ENCODE data around the gene FGD3. TPM values are rescaled to one million over a fixed set of nuclear protein-coding genes. Genes with fewer than 3 reads are reported as not detected.

Gene FGD3
- total RNA-seq, 1 donor from 2014 or later: not detected

DNA sequence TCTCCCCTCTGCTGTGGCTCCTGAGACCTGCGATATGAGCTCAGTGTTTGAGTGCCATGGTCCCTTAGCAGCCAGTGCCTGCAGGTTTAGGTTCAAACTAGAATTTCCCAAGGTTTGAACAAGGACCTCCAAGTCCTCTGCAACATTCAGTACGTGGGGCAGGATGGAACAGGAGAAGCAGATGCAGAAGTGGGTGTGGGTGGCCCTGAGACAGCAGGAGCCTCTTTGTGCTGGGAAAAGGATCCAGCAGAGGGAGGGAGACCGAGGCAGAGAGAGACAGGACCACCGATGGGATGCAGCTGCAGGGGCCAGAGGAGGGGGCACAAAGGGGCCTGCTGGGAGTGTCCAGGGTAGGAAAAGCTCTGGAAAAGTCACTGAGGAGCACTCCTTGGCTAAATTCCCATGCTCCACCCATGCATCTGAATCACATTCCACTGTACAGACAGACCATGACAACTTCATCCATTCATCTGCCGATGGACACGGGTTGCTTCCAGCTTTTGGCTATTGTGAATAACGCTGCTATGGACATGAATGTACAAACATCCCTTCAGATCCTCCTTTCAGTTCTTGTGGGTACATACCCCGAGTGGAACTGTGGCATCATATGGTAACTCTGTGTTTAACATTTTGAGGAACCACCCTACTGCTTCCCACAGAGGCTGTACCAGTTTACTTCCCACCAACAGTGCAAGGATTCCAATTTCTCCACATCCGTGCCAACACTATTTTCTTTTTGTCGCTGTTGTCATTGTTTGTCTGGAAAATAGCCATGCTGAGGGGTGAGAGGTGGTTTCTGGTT is 84.5 kb downstream of the FGD3 start:
- DNase-seq (ENCODE audit: extremely low spot score, unreplicated experiment): no peak
- peaks cover 12% of the 10 kb centered on the region for H3K27me3 Mint-ChIP-seq (ENCODE audit: unreplicated experiment)
- H3K27ac Mint-ChIP-seq (ENCODE audit: unreplicated experiment): no peak overlapping the region
- no peaks in the 10 kb centered on the region for H3K36me3 Mint-ChIP-seq (ENCODE audit: unreplicated experiment)
- no peak overlapping the region for H3K4me3 Mint-ChIP-seq (ENCODE audit: unreplicated experiment)
- no peaks in the 10 kb centered on the region for H3K9me3 Mint-ChIP-seq (ENCODE audit: unreplicated experiment)
- TF ChIP-seq, protein P1, sequence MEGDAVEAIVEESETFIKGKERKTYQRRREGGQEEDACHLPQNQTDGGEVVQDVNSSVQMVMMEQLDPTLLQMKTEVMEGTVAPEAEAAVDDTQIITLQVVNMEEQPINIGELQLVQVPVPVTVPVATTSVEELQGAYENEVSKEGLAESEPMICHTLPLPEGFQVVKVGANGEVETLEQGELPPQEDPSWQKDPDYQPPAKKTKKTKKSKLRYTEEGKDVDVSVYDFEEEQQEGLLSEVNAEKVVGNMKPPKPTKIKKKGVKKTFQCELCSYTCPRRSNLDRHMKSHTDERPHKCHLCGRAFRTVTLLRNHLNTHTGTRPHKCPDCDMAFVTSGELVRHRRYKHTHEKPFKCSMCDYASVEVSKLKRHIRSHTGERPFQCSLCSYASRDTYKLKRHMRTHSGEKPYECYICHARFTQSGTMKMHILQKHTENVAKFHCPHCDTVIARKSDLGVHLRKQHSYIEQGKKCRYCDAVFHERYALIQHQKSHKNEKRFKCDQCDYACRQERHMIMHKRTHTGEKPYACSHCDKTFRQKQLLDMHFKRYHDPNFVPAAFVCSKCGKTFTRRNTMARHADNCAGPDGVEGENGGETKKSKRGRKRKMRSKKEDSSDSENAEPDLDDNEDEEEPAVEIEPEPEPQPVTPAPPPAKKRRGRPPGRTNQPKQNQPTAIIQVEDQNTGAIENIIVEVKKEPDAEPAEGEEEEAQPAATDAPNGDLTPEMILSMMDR (IDR thresholded peaks at IDR 0.05): no peak
- no peaks in the 10 kb centered on the region for H3K4me1 Mint-ChIP-seq (ENCODE audit: unreplicated experiment)

DNA sequence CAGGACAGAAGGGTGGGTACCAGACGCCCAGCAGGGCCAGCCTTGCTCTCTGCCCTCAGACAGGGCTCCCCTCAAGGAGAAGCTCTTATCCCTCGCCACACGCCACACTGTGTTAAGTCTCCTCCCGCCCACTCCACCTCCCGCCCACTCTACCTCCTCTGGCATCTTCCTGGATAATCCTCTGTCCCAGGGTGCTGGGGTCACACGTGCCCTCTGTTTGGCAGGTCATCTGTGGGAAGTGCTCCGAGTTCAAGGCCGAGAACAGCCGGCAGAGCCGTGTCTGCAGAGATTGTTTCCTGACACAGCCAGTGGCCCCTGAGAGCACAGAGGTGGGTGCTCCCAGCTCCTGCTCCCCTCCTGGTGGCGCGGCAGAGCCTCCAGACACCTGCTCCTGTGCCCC is 85.2 kb downstream of the FGD3 start:
- Mint-ChIP-seq H3K4me1 (ENCODE audit: unreplicated experiment) (no peaks in the 10 kb centered on the region), H3K36me3 (ENCODE audit: unreplicated experiment) (no peaks in the 10 kb centered on the region), H3K9me3 (ENCODE audit: unreplicated experiment) (no peaks in the 10 kb centered on the region), H3K27ac (ENCODE audit: unreplicated experiment) (no peak overlapping the region), H3K27me3 (ENCODE audit: unreplicated experiment) (peaks cover 12% of the 10 kb centered on the region), H3K4me3 (ENCODE audit: unreplicated experiment) (no peak overlapping the region)
- no peak for DNase-seq (ENCODE audit: extremely low spot score, unreplicated experiment)
- TF ChIP-seq, protein P1 (IDR thresholded peaks at IDR 0.05): no peak

DNA sequence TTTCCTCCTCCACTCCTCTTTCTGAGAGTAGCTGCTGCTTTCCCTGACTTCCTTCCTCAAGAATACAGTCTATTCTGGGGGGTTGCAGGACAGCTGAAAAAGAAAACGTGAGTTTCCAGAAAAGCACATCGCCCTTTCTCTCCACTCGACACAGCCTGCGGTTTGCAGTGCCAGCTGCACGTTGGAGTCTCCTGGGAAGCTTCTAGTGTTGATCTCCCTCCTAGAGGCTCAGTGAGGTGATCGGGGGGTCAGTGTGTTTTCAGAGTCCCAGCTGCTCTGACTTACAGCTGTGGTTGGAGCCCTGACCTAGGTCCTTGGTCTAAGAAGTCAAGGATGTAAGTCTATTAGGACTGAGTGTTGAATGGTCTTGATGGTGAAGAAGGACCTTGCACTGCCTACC is 86.2 kb downstream of the FGD3 start:
- no peaks in the 10 kb centered on the region for H3K36me3 Mint-ChIP-seq (ENCODE audit: unreplicated experiment)
- TF ChIP-seq, protein P1 (IDR thresholded peaks at IDR 0.05): no peak
- H3K4me1 Mint-ChIP-seq (ENCODE audit: unreplicated experiment): no peaks in the 10 kb centered on the region
- H3K27ac Mint-ChIP-seq (ENCODE audit: unreplicated experiment): no peak overlapping the region
- peaks cover 12% of the 10 kb centered on the region for H3K27me3 Mint-ChIP-seq (ENCODE audit: unreplicated experiment)
- no peak for DNase-seq (ENCODE audit: extremely low spot score, unreplicated experiment)
- no peaks in the 10 kb centered on the region for H3K9me3 Mint-ChIP-seq (ENCODE audit: unreplicated experiment)
- no peak overlapping the region for H3K4me3 Mint-ChIP-seq (ENCODE audit: unreplicated experiment)

DNA sequence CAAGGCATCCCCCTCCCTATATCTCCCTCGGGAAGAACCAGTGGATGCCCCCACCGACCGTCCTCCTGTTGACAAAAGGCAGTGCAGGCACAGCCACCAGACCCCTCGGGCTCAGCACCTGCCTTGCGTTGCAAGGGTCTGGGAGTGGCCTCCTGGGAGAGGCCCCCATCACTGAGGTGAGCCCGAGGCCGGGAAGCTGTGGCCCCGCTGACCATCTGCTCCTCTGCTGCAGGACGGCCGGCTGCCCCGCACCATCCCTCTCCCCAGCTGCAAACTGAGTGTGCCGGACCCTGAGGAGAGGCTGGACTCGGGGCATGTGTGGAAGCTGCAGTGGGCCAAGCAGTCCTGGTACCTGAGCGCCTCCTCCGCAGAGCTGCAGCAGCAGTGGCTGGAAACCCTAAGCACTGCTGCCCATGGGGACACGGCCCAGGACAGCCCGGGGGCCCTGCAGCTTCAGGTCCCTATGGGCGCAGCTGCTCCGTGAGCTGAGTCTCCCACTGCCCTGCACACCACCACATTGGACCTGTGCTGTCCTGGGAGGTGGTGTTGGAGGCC is 87.9 kb downstream of the FGD3 start:
- H3K4me1 Mint-ChIP-seq (ENCODE audit: unreplicated experiment): no peaks in the 10 kb centered on the region
- no peaks in the 10 kb centered on the region for H3K9me3 Mint-ChIP-seq (ENCODE audit: unreplicated experiment)
- H3K27me3 Mint-ChIP-seq (ENCODE audit: unreplicated experiment): peaks cover 12% of the 10 kb centered on the region
- no peaks in the 10 kb centered on the region for H3K36me3 Mint-ChIP-seq (ENCODE audit: unreplicated experiment)
- no peak for DNase-seq (ENCODE audit: extremely low spot score, unreplicated experiment)
- H3K27ac Mint-ChIP-seq (ENCODE audit: unreplicated experiment): no peak overlapping the region
- H3K4me3 Mint-ChIP-seq (ENCODE audit: unreplicated experiment): no peak overlapping the region
- TF ChIP-seq, protein P1 (IDR thresholded peaks at IDR 0.05): no peak

DNA sequence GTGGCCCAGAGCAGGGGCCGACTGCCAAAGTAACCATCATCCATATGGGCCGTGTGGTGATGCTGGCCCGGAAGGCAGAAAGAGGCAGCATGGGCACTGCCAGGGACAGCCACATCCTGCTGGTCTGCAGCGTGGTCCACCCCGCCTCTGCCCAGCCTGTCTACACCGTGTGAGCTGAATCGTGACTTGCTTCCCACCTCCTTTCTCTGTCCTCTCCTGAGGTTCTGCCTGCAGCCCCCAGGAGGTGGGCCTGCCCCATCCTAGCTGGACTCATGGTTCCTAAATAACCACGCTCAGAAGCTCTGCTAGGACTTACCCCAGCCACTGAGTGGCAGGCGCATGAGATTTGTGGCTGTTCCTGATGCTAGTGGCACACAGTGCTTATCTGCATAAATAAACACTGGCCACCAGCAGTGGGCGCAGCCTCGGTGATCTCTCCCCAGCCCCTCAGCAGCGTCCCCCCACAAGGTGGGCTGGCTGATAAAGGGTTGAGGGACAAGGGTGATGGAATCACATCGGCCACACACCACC is 88.6 kb downstream of the FGD3 start:
- TF ChIP-seq, protein P1 (IDR thresholded peaks at IDR 0.05): no peak
- Mint-ChIP-seq H3K27me3 (ENCODE audit: unreplicated experiment) (peaks cover 9% of the 10 kb centered on the region), H3K4me3 (ENCODE audit: unreplicated experiment) (no peak overlapping the region), H3K36me3 (ENCODE audit: unreplicated experiment) (no peaks in the 10 kb centered on the region), H3K27ac (ENCODE audit: unreplicated experiment) (no peak overlapping the region), H3K9me3 (ENCODE audit: unreplicated experiment) (no peaks in the 10 kb centered on the region), H3K4me1 (ENCODE audit: unreplicated experiment) (no peaks in the 10 kb centered on the region)
- DNase-seq (ENCODE audit: extremely low spot score, unreplicated experiment): no peak
